ENCODE measurements around the gene UBTF.

Gene UBTF

GRCh38 chr17:44213403-44214229 is 5.9 kb downstream of the UBTF start:
- FAIRE-seq = no peak

GRCh38 chr17:44212507-44213402 is 6.7 kb downstream of the UBTF start:
- no peak for FAIRE-seq

DNA sequence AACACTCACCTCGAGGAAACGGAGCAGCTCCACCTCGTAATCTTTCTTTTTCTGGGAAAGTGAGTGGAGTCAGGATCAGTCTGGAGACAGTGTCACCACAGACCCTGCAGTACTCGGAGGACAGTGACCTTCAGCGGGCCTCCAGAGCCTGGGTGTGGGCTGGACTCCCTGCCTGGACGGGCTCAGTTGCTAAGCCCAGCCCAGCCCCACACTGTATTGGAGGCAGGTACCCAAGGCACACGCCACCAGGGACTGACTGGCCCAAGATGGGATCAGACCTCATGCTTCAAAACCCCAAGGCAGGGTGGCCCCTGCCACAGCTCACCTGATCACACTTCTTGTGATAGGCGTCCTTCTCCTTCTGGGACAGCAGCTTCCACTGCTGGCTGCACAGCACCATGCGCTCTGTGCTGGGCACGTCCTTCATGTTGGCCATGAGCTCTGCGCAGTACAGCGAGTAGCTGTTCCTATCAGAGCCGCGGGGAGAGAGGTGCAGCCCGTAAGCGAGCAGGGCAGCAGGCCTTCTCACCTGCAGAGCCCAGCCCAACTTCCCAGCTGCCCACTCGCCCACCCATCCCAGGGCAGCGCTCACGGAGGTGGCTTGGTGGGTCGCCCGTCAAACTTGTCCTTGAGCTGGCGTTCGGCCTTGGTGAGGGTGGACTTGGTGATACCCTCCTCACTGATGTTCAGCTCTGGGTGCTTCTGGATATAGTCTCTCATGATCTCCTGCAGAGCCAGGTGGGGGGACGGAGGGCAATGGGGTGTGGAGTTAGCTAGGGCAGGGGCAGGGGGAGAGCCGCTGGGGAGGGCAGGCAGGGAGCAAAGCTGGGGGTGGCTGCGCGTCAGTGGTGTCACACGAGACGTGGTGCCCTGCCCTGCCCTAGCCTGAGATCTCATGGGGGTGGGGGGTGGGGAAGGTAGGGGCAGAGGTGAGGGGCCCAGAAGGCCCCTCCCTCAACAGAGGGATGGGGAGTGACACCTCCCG is 7.9 kb downstream of the UBTF start:
- no peak for FAIRE-seq

GRCh38 chr17:44210342-44211192 is 8.9 kb downstream of the UBTF start:
- FAIRE-seq = no peak

GRCh38 chr17:44209786-44210341 is 9.6 kb downstream of the UBTF start:
- no peak for FAIRE-seq

DNA sequence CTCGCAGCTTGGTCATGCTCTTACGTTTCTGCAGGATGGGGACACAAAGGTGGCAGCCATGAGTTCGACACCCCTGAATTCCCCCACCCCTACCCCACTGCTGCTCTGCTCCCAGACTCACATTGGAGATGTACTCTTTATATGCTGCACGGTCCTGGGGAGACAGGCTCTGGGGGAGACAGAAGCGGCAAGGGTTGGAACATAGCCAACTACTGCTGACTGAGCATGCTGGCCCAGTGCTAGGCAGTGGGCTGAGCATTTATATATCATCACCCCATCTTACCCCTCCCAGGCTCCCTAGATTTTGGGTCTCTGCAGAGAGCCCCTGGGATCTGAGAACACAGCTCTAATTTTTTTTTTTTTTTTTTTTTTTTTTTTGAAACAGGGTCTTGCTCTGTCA is 11.7 kb downstream of the UBTF start:
- no peak for FAIRE-seq

- no peak for FAIRE-seq
These were observed 12.2 kb downstream of the UBTF start for GRCh38 chr17:44207319-44207718.

DNA sequence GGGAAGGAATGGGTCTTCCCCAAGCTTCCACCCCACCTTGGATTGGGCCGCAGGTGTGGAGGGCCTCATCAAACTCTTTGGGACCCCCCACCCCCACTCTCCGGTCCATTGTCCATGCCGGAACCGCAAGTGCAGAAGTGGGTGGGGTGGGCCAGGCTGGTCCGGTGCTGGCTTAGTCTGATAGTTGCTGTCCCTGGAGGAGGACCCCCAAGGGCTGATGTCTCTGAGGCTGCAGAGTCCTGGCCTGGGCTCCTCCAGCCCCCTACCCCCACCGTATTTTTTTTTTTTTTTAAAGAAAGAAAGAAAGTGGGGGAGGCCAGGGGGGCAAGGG is 12.7 kb downstream of the UBTF start:
- no peak for FAIRE-seq

DNA sequence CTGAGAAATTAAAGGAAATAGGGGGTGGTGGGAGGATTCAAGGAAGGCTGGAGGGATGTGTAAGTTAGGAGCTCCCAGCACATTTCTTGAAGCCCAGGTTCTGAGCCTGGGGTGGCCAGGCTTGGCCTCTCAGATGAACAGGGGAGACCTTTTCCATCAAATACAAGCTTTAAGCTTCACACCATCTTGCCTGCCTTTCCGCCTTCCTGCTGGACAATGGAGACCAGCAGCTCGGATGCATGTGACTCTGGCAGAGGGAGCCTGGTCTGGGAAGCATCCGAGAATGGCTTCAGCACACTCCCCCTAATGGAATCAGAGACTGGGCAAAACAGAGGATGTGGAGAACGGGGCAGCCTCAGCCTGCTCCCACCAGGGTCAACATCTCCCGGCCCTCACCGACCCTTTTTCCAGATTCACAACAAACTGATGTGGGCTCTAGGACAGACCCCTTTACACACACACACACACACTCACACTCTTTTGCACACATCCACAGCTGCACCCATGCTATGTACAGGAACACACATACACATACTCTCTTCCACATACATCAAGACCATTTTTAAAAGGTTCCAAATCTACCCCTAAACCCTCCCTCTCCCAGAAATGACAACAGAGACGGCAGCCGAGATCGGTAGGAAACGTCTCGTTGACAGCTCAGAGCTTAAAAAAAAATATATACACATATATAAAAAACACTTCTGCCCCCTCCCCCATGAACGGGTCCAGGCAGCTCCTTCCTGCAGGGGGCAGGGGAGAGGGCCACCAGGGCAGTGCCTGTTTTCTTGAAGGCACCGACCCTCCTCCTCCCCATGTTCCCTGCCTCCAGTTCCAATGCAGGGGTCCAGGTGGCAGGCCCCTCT is 13.3 kb downstream of the UBTF start:
- no peak for FAIRE-seq

DNA sequence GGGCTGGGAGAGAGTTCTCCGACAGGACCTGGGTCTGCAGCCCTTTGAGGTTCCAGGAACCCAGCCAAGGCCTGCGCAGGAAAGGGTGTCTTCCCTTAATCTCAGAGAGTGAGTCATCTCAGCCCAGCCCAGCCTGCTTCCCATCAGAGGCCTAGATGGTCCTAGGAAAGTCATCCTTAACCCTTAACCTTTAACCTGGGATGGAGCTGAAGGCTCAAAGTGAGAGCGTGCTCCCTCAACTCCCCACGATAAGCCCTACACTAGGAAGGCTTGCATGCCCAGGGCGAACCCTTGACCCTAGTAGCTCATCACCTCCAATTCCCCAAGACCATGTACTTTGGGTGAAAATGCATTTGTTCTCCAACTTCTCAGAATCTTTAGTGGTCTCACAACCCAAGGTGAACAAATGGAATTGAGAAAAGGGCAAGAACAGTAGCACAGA is 15.0 kb downstream of the UBTF start:
- no peak for FAIRE-seq

DNA sequence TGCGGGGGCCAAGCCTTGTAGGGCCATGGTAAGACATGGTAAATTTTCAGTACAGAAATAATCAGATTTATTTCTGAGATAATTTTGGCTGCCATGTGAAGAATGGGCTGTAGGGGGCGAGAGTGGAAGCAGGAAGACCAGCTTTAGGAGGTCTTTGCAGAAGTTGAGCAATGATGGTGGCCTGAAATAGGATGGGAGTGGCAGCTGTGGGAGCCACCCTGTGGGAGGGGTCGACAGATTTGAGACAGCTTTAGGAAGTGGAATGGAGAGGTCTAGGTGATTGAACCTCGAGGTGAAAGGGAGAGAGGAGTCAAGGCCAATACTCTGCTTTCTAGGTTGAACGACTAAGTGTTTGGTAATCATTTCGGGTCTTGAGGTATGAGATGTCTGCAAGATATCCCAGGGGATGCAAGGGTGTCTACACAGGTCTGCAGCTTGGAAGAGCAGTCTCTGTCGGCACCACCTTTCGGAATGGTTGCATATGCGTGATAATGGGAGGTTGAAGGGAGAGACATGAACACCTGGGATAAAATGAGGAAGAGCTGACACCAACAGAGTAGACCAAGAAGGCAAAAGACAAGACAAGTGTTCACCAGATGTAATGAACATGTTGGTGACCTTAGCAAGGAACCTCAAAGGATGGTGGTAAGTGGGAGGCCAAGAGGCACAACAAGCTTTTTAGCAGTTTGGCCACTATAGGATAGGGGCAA is 15.6 kb downstream of the UBTF start:
- peak; percentile 75 for FAIRE-seq

GRCh38 chr17:44202756-44203155 is 16.7 kb downstream of the UBTF start:
- no peak for FAIRE-seq

DNA sequence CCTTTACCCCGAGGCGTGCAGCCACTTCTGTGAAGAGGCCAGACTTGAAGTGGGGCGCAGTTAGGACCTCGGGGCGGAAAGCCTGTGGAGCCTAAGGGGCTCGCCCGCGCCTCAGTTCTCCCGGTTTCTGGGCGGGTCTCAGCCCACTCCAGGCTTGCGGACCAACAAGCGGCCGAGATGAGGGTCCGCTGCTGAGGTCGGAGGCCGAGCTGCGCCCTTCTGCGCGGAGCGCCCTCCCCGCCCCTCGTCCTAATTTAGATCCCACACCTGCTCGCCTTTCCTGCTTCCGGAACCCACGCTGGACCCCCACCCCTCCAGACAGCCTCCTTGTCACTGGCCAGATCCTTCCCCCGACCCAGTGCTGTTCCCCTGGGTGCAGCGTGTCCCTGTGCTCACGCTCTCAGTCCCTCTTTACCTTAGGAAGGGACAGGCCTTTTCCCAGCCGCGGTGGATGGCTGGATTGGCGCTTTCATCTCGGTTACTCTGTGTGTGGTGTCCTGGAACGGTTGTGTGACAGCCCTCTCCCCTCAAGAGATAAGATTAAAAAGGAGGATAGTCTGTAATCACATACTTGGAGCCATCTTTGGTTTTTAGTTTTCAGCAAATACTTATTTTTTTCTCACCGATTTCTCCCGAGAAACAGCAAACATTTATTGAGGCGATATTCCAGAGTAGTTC is 18.9 kb downstream of the UBTF start:
- no peak for FAIRE-seq

DNA sequence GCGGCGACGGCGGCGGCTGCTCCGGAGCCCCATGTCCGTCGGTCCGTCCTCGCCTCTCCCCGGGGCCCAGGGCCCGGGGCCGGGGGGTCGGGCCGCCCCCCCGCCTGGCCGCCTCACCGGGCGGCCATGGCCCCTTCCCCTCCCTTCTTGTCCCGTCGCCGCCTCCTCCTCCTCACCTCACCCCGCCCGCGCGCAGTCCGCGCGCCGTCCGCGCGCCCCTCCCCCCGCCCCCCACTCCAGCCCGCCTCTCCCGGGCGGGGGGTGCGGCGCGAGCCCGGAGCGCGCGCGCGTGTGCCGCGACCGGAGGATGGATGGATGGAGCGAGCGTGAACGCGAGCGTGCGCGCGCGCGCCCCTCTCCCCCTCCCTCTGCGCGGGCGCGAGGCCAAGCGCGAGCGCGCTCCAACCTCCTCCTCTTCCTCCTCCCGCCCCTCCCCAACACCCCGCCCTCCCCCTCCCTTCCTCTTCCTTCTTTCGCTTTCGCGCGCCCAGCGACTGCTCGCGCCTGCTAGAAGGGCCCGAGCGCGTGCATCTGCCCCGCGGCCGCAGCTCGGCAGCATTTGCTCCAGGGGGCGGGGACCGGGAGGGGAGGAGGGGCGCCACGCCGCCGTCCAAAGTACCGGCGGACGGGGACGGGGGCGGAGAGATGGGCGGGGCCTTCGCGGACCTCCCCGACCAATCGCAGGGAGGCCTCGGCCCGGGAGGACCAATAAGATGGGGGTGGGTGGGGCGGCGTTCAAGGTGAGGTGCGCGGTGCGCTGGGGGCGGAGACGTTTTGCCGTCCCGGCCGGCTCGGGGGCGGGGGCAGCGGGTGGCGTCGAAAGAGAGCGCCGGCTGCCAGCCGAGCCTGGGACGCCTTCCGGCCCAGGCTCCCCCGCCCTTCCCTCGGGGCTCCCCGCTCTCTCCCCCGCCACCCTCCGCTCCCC is 19.7 kb downstream of the UBTF start, which contains the start of gene ATXN7L3:
TSS of gene ATXN7L3 (minus strand) at position 332 of the 925 bp plus-strand sequence. CDS start 1,814 bp downstream, outside the sequence.
- no peak for FAIRE-seq

DNA sequence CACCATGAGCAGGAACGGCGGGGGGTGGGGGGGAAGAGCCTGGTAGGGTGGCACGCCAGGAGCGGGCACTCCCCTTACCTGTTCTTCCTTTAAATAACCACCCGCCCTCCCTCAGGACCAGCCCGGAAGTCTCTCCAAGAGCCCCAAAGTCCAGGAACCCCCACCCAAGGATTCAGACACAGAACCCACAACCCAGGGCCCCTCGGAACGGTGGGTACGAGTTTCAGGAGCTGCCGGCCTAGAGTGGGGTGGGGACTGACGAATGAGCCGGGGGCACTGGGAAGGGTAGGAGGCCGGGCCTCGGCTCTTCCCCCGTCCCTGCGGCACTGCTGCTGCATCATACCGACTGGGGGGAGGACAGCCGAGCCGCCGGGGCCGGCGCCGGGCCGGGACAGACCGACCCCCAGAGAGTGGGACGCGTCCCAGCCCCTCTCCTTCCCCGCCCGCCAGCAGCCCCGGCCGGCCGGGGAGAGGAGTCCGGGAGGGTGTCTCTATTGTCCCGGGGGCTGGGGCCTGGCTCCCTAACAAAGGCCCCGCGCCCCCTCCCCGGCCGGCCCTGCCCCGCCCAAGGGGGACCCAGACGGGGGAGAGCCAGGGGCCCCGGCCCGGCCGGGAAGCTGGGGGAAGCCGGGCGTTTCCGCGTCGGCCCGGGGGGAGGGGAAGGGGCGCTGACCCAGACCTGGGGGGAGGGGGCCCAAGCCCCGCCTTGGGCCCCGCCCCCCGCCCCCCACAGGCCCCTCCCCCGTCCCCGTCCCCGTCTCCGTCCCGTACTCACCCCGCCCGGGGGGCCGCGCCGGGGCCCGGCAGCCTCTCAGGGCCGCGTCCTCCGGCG is 20.5 kb downstream of the UBTF start:
- FAIRE-seq = no peak

DNA sequence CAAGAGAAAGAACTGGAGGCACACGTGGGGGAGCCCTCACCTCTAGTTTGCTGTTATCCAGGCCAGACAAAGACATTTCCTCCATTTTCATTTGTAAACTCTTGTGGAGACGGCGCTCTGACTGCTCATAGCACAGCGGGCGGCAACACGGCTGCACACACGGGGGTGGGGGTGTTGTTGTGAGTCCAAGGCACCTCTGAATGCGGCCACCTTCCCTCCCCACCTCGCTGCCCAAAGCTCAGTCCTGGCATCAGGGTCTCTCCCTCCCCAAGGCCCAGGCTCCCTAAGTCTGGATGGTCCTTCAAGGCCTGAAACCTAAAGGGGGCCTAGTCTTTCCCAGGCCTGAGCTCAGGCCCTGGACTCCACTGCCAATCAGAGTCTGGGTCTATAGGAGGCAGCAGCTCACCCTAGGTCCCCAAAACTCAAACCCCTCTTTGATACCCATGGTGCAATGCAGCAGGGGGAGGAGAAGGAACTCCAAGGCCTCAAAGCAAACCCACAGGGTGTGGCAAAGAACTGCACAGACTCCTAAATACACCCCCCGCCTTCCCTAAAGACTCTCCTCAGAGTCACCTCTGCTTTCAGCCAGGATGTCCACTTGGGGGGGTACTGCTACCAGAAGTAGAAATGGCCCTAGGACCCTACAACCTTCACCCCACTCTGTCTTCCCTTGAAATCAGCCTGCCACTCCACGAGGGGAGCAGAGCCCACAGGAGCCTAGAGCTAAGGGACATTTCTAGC is 21.3 kb downstream of the UBTF start:
- no peak for FAIRE-seq

All from TTC549 (cell line).